AG04450 (cell line): ENCODE measurements around the gene CPA5. TPM values are rescaled to one million over a fixed set of nuclear protein-coding genes. Genes with fewer than 3 reads are reported as not detected.

Experiments used
- CTCF ChIA-PET: fragments of 300-600, 350-600 bp; formaldehyde crosslinking; extraction: SDS; loops from one replicate; lab custom pipeline; 2022; ENCODE audit warnings: antibody characterized with exemption, inconsistent platforms; lab: Charles Lee
- POLR2A ChIA-PET: fragments of 350-600 bp; formaldehyde crosslinking; extraction: SDS; loops from one replicate; lab custom pipeline; 2021; ENCODE audit warnings: antibody characterized with exemption, inconsistent platforms; lab: Yijun Ruan, JAX
- DNase-seq: peaks from one replicate; pipeline ENCODE4 v3.0.0-alpha.2; 2011; ENCODE audit warnings: low read depth, low spot score
- H3K27ac ChIP-seq: one replicate; pipeline ENCODE4 v1.5.1; 2012; ENCODE audit warnings: low read depth, low read length, control low read depth
- H3K27me3 ChIP-seq: one replicate; pipeline ENCODE4 v1.6.0; 2012; ENCODE audit warnings: low read length; ENCODE audit not compliant: control insufficient read depth, insufficient read depth
- H3K4me3 ChIP-seq: 2 replicates; pipeline ENCODE4 v1.5.1; 2011; ENCODE audit warnings: mild to moderate bottlenecking, low read depth, low read length, control low read depth
- H3K9me3 ChIP-seq: 2 replicates; pipeline ENCODE4 v1.5.1; 2012; ENCODE audit warnings: low read length; ENCODE audit not compliant: control insufficient read depth, insufficient read depth
- polyA plus RNA-seq: library from polyadenylated mRNA; depleted of rRNA; stranded (reverse); fragments of >200 nt; gene quantifications from 2 replicates; pipeline ENCODE4 v1.2.3, GENCODE V29; 2011
- TF ChIP-seq, protein P1 (sequence below): IDR thresholded peaks from 2 replicates; pipeline ENCODE4 v1.5.1; 2011; ENCODE audit warnings: low read depth, low read length, control low read depth, inconsistent platforms

CPA5 gene
- polyA plus RNA-seq, 1 experiment, result 0.14 TPM

GRCh38 chr7:130384841-130385599 lies 40.4 kb downstream of the CPA5 start:
- no peak overlapping the region for H3K27ac ChIP-seq
- DNase-seq, result no peak
- CTCF ChIA-PET, result no interaction called here
- no peak overlapping the region for H3K4me3 ChIP-seq
- POLR2A ChIA-PET, result interaction anchor here (0.6 to 1.0 kb wide), 2 partner anchors 120 to 271 kb away, joined by 5 to 7 read pairs; no protein-coding TSS in a partner anchor
- TF ChIP-seq, protein P1, sequence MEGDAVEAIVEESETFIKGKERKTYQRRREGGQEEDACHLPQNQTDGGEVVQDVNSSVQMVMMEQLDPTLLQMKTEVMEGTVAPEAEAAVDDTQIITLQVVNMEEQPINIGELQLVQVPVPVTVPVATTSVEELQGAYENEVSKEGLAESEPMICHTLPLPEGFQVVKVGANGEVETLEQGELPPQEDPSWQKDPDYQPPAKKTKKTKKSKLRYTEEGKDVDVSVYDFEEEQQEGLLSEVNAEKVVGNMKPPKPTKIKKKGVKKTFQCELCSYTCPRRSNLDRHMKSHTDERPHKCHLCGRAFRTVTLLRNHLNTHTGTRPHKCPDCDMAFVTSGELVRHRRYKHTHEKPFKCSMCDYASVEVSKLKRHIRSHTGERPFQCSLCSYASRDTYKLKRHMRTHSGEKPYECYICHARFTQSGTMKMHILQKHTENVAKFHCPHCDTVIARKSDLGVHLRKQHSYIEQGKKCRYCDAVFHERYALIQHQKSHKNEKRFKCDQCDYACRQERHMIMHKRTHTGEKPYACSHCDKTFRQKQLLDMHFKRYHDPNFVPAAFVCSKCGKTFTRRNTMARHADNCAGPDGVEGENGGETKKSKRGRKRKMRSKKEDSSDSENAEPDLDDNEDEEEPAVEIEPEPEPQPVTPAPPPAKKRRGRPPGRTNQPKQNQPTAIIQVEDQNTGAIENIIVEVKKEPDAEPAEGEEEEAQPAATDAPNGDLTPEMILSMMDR, result no peak
- H3K9me3 ChIP-seq, result peaks cover 15% of the 10 kb centered on the region; the same call in 1 of the 2 replicates
- H3K27me3 ChIP-seq, result no peaks in the 10 kb centered on the region

DNA sequence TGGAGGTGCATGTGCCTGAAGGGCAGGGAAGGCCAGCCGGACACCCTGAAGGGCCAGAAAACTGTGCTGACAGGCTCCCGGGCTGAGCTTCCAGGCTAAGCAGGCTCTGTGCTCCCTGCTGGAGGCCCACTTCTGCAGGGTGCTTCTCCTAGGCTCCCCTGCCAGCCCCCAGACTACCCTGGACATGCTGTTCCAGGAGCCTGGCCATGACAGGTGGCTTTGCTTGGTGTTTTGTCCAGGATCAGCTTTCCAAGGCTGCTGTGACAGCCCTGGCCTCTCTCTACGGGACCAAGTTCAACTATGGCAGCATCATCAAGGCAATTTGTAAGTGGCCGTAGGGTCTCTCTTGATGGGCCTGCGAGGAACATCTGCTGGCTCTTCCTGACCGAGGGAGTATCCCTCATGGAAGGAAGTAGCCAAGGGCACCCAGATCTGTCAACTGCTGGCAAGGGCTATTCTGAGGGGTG lies 41.0 kb downstream of the CPA5 start:
- Histone ChIP-seq H3K27me3 (no peaks in the 10 kb centered on the region), H3K4me3 (no peak overlapping the region), H3K27ac (no peak overlapping the region), H3K9me3 (peaks cover 15% of the 10 kb centered on the region; the same call in 1 of the 2 replicates)
- DNase-seq, result no peak
- CTCF ChIA-PET, result no interaction called here
- TF ChIP-seq, protein P1, result no peak
- POLR2A ChIA-PET, result interaction anchor here (0.6 kb wide), 1 partner anchor 270 kb away, joined by 5 read pairs; no protein-coding TSS in a partner anchor

- DNase-seq, result no peak
- Histone ChIP-seq H3K9me3 (peaks cover 13% of the 10 kb centered on the region; the same call in 1 of the 2 replicates), H3K27ac (no peak overlapping the region), H3K4me3 (no peak overlapping the region), H3K27me3 (no peaks in the 10 kb centered on the region)
- CTCF ChIA-PET, result no interaction called here
- TF ChIP-seq, protein P1, result no peak
- POLR2A ChIA-PET, result no interaction called here
Measured at GRCh38 chr7:130386876-130387275, 42.3 kb downstream of the CPA5 start.

DNA sequence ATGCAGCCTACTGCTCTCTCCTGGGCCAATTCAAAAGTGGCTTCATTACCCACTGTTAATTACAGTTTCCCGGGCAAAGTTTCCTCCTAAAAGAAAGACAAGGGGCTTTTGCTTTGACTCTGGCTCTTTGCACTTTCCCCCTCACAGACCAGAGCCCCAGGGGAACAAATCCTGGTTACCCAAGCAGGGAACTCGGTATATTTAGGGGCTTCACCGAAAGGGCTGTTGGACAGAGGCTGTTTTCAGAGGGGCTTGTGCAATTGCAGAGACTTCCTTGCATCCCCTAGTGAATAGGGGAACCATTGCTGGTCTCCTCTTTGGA lies 42.7 kb downstream of the CPA5 start:
- no peak overlapping the region for H3K27ac ChIP-seq
- CTCF ChIA-PET, result no interaction called here
- TF ChIP-seq, protein P1, result no peak
- POLR2A ChIA-PET, result no interaction called here
- H3K27me3 ChIP-seq, result no peaks in the 10 kb centered on the region
- no peak for DNase-seq
- no peak overlapping the region for H3K4me3 ChIP-seq
- peaks cover 12% of the 10 kb centered on the region; the same call in 1 of the 2 replicates for H3K9me3 ChIP-seq
